ENCODE data around the gene KMT5C. TPM values are rescaled to one million over a fixed set of nuclear protein-coding genes. Genes with fewer than 3 reads are reported as not detected.

KMT5C gene
- total RNA-seq, 2 experiments from 2014 or later = 22.8 to 36.1 TPM

- Histone ChIP-seq H3K79me2 (ENCODE audit: insufficient read depth, low read depth, low read length) (peaks cover 20% of the 10 kb centered on the region), H3K4me1 (ENCODE audit: insufficient read depth, low read length, poor library complexity, severe bottlenecking) (peaks cover 30% of the 10 kb centered on the region), H3K4me2 (ENCODE audit: low read length) (no peak overlapping the region), H3K9me3 (ENCODE audit: low read length) (no peaks in the 10 kb centered on the region), H3K36me3 (ENCODE audit: insufficient read depth, low read length) (peaks cover 46% of the 10 kb centered on the region), H3K27ac (ENCODE audit: low read depth, low read length, poor library complexity, severe bottlenecking) (peak overlapping the region; percentile 1), H3K9me2 (ENCODE audit: insufficient read depth, low read length) (no peaks in the 10 kb centered on the region), H2AFZ (ENCODE audit: low read length) (no peak overlapping the region), H4K20me1 (ENCODE audit: insufficient read depth, low read length) (peaks cover 18% of the 10 kb centered on the region), H3K4me3 (ENCODE audit: low read depth, low read length, poor library complexity, severe bottlenecking) (no peak overlapping the region)
- DNase-seq (ENCODE audit: low spot score) = no peak
- BruUV-seq (replicated peaks) = no TSS peak
- no peak for TF ChIP-seq EZH2phosphoT487 (IDR thresholded peaks at IDR 0.05; ENCODE audit: borderline replicate concordance, low read depth, low read length)
- no peak for TF ChIP-seq CTCF (conservative IDR thresholded peaks at IDR 0.05; ENCODE audit: low read length)
- POLR2A ChIA-PET = interaction anchor here (0.9 kb wide), 1 partner anchor 10 kb away, joined by 3 read pairs; no protein-coding TSS in a partner anchor
- intact Hi-C loops (cut with micrococcal nuclease; ENCODE audit: unreplicated experiment) = no loop called here
- CTCF ChIA-PET (ENCODE audit: unreplicated experiment) = no interaction called here
Observed at GRCh38 chr19:55391702-55392615, 52.3 kb downstream of the KMT5C start.

- H3K27ac ChIP-seq (ENCODE audit: low read depth, low read length, poor library complexity, severe bottlenecking) = no peak overlapping the region
- peaks cover 35% of the 10 kb centered on the region for H3K36me3 ChIP-seq (ENCODE audit: insufficient read depth, low read length)
- intact Hi-C loops (cut with micrococcal nuclease; ENCODE audit: unreplicated experiment) = no loop called here
- H3K79me2 ChIP-seq (ENCODE audit: insufficient read depth, low read depth, low read length) = peaks cover 9% of the 10 kb centered on the region
- peaks cover 18% of the 10 kb centered on the region for H3K4me1 ChIP-seq (ENCODE audit: insufficient read depth, low read length, poor library complexity, severe bottlenecking)
- no peak overlapping the region for H3K4me2 ChIP-seq (ENCODE audit: low read length)
- H3K9me2 ChIP-seq (ENCODE audit: insufficient read depth, low read length) = no peaks in the 10 kb centered on the region
- BruUV-seq (replicated peaks) = no TSS peak
- ChIA-PET CTCF (ENCODE audit: unreplicated experiment) (no interaction called here), POLR2A (interaction anchor here (0.7 kb wide), 1 partner anchor 138 kb away, joined by 3 read pairs; no protein-coding TSS in a partner anchor)
- no peak overlapping the region for H3K4me3 ChIP-seq (ENCODE audit: low read depth, low read length, poor library complexity, severe bottlenecking)
- H4K20me1 ChIP-seq (ENCODE audit: insufficient read depth, low read length) = peaks cover 6% of the 10 kb centered on the region
- H2AFZ ChIP-seq (ENCODE audit: low read length) = no peak overlapping the region
- no peaks in the 10 kb centered on the region for H3K9me3 ChIP-seq (ENCODE audit: low read length)
- no peak for DNase-seq (ENCODE audit: low spot score)
- TF ChIP-seq EZH2phosphoT487 (IDR thresholded peaks at IDR 0.05; ENCODE audit: borderline replicate concordance, low read depth, low read length) = no peak
- TF ChIP-seq CTCF (conservative IDR thresholded peaks at IDR 0.05; ENCODE audit: low read length) = no peak
Observed at GRCh38 chr19:55392820-55393761, 53.4 kb downstream of the KMT5C start.

Other genes starting within 250 kb of the KMT5C start
- 194 and 211 TPM in 2 replicates for gene PPP1R12C, start 222.2 kb upstream of the KMT5C start, total RNA-seq (2014; rRNA removed; shearing (Covaris generic))
- gene PPP1R12C, start 222.2 kb upstream of the KMT5C start, total RNA-seq (2022) = 177 and 186 TPM in 2 replicates
- gene TNNT1, start 190.7 kb upstream of the KMT5C start, total RNA-seq (2014; rRNA removed; shearing (Covaris generic)) = 17.6 and 21.9 TPM in 2 replicates
- 11.2 and 11.6 TPM in 2 replicates for gene TNNT1, start 190.7 kb upstream of the KMT5C start, total RNA-seq (2022)
- gene TNNI3, start 182.1 kb upstream of the KMT5C start, total RNA-seq (2014; rRNA removed; shearing (Covaris generic)) = 2.6 TPM in 1 of 2 replicates, not detected in the other
- gene TNNI3, start 182.1 kb upstream of the KMT5C start, total RNA-seq (2022) = not detected in 2 replicates
- 0.85 and 2.8 TPM in 2 replicates for gene DNAAF3, start 173.3 kb upstream of the KMT5C start, total RNA-seq (2014; rRNA removed; shearing (Covaris generic))
- gene DNAAF3, start 173.3 kb upstream of the KMT5C start, total RNA-seq (2022) = 2.2 and 2.5 TPM in 2 replicates
- 0.44 TPM in 1 of 2 replicates, not detected in the other for gene SYT5, start 159.6 kb upstream of the KMT5C start, total RNA-seq (2014; rRNA removed; shearing (Covaris generic))
- 0.84 and 1.3 TPM in 2 replicates for gene SYT5, start 159.6 kb upstream of the KMT5C start, total RNA-seq (2022)
- gene PTPRH, start 130.4 kb upstream of the KMT5C start, total RNA-seq (2014; rRNA removed; shearing (Covaris generic)) = not detected in 2 replicates
- gene PTPRH, start 130.4 kb upstream of the KMT5C start, total RNA-seq (2022) = not detected in 2 replicates
- gene TMEM86B, start 111.1 kb upstream of the KMT5C start, total RNA-seq (2014; rRNA removed; shearing (Covaris generic)) = 6.7 and 8.1 TPM in 2 replicates
- gene TMEM86B, start 111.1 kb upstream of the KMT5C start, total RNA-seq (2022) = 13.7 and 13.8 TPM in 2 replicates
- gene PPP6R1, start 80.9 kb upstream of the KMT5C start, total RNA-seq (2014; rRNA removed; shearing (Covaris generic)) = 82.0 and 89.6 TPM in 2 replicates
- 156 and 161 TPM in 2 replicates for gene PPP6R1, start 80.9 kb upstream of the KMT5C start, total RNA-seq (2022)
- gene HSPBP1, start 59.8 kb upstream of the KMT5C start, total RNA-seq (2014; rRNA removed; shearing (Covaris generic)) = 41.3 and 50.5 TPM in 2 replicates
- gene HSPBP1, start 59.8 kb upstream of the KMT5C start, total RNA-seq (2022) = 31.9 and 38.7 TPM in 2 replicates
- 15.9 and 16.1 TPM in 2 replicates for gene BRSK1, start 55.9 kb upstream of the KMT5C start, total RNA-seq (2014; rRNA removed; shearing (Covaris generic))
- 23.9 and 25.7 TPM in 2 replicates for gene BRSK1, start 55.9 kb upstream of the KMT5C start, total RNA-seq (2022)
- gene TMEM150B, start 14.5 kb upstream of the KMT5C start, total RNA-seq (2014; rRNA removed; shearing (Covaris generic)) = not detected in 2 replicates
- not detected in 2 replicates for gene TMEM150B, start 14.5 kb upstream of the KMT5C start, total RNA-seq (2022)
- not detected in 2 replicates for gene COX6B2, start 14.8 kb downstream of the KMT5C start, total RNA-seq (2014; rRNA removed; shearing (Covaris generic))
- not detected in 2 replicates for gene COX6B2, start 14.8 kb downstream of the KMT5C start, total RNA-seq (2022)
- not detected in 2 replicates for gene GARIN5B, start 23.4 kb downstream of the KMT5C start, total RNA-seq (2014; rRNA removed; shearing (Covaris generic))
- not detected in 2 replicates for gene GARIN5B, start 23.4 kb downstream of the KMT5C start, total RNA-seq (2022)
- 0.32 TPM in 1 of 2 replicates, not detected in the other for gene IL11, start 30.6 kb downstream of the KMT5C start, total RNA-seq (2014; rRNA removed; shearing (Covaris generic))
- gene IL11, start 30.6 kb downstream of the KMT5C start, total RNA-seq (2022) = 0.46 and 0.55 TPM in 2 replicates
- gene TMEM190, start 37.0 kb downstream of the KMT5C start, total RNA-seq (2014; rRNA removed; shearing (Covaris generic)) = not detected in 2 replicates
- not detected in 2 replicates for gene TMEM190, start 37.0 kb downstream of the KMT5C start, total RNA-seq (2022)
- gene TMEM238, start 44.4 kb downstream of the KMT5C start, total RNA-seq (2014; rRNA removed; shearing (Covaris generic)) = 2.6 and 2.7 TPM in 2 replicates
- gene TMEM238, start 44.4 kb downstream of the KMT5C start, total RNA-seq (2022) = 6.5 and 7.1 TPM in 2 replicates
- gene RPL28, start 46.1 kb downstream of the KMT5C start, total RNA-seq (2014; rRNA removed; shearing (Covaris generic)) = 847 and 872 TPM in 2 replicates
- 2,656 and 3,234 TPM in 2 replicates for gene RPL28, start 46.1 kb downstream of the KMT5C start, total RNA-seq (2022)
- gene UBE2S, start 67.9 kb downstream of the KMT5C start, total RNA-seq (2014; rRNA removed; shearing (Covaris generic)) = 682 and 848 TPM in 2 replicates
- 285 and 321 TPM in 2 replicates for gene UBE2S, start 67.9 kb downstream of the KMT5C start, total RNA-seq (2022)
- not detected in 2 replicates for gene SHISA7, start 103.4 kb downstream of the KMT5C start, total RNA-seq (2014; rRNA removed; shearing (Covaris generic))
- not detected in 2 replicates for gene SHISA7, start 103.4 kb downstream of the KMT5C start, total RNA-seq (2022)
- gene ISOC2, start 121.8 kb downstream of the KMT5C start, total RNA-seq (2014; rRNA removed; shearing (Covaris generic)) = 89.5 and 115 TPM in 2 replicates
- 37.0 and 37.7 TPM in 2 replicates for gene ISOC2, start 121.8 kb downstream of the KMT5C start, total RNA-seq (2022)
- not detected in 2 replicates for gene C19orf85, start 124.9 kb downstream of the KMT5C start, total RNA-seq (2014; rRNA removed; shearing (Covaris generic))
- gene C19orf85, start 124.9 kb downstream of the KMT5C start, total RNA-seq (2022) = not detected in 2 replicates
- 1.8 and 5.2 TPM in 2 replicates for gene ZNF628, start 136.7 kb downstream of the KMT5C start, total RNA-seq (2014; rRNA removed; shearing (Covaris generic))
- gene ZNF628, start 136.7 kb downstream of the KMT5C start, total RNA-seq (2022) = 8.6 and 10.6 TPM in 2 replicates
- gene NAT14, start 145.3 kb downstream of the KMT5C start, total RNA-seq (2014; rRNA removed; shearing (Covaris generic)) = 29.1 and 33.2 TPM in 2 replicates
- 24.2 and 28.3 TPM in 2 replicates for gene NAT14, start 145.3 kb downstream of the KMT5C start, total RNA-seq (2022)
- 0.23 and 0.50 TPM in 2 replicates for gene SSC5D, start 148.6 kb downstream of the KMT5C start, total RNA-seq (2014; rRNA removed; shearing (Covaris generic))
- gene SSC5D, start 148.6 kb downstream of the KMT5C start, total RNA-seq (2022) = 1.7 and 2.7 TPM in 2 replicates
- not detected in 2 replicates for gene SBK2, start 197.3 kb downstream of the KMT5C start, total RNA-seq (2014; rRNA removed; shearing (Covaris generic))
- not detected in 2 replicates for gene SBK2, start 197.3 kb downstream of the KMT5C start, total RNA-seq (2022)
- not detected in 2 replicates for gene SBK3, start 205.7 kb downstream of the KMT5C start, total RNA-seq (2014; rRNA removed; shearing (Covaris generic))
- 0.34 and 0.68 TPM in 2 replicates for gene SBK3, start 205.7 kb downstream of the KMT5C start, total RNA-seq (2022)
- gene ZNF579, start 241.0 kb downstream of the KMT5C start, total RNA-seq (2014; rRNA removed; shearing (Covaris generic)) = 4.1 and 6.1 TPM in 2 replicates
- 11.1 and 11.6 TPM in 2 replicates for gene ZNF579, start 241.0 kb downstream of the KMT5C start, total RNA-seq (2022)

Measured in OCI-LY7 (cell line).